Measurements from ENCODE around the gene DAGLA.

- no peak for TF ChIP-seq ZNF274 (IDR thresholded peaks at IDR 0.05; ENCODE audit: low read depth, low read length)
- no peak for TF ChIP-seq YY1 (IDR thresholded peaks at IDR 0.05; ENCODE audit: insufficient read depth, insufficient read length)
- no peak for TF ChIP-seq SUZ12 (IDR thresholded peaks at IDR 0.05; ENCODE audit: extremely low read depth, insufficient read depth, insufficient read length)
These were observed 29.2 kb upstream of the DAGLA start for GRCh38 chr11:61650781-61651571.

Measured in NT2/D1 (cell line).